Measurements from ENCODE around the gene LPP.

DNA sequence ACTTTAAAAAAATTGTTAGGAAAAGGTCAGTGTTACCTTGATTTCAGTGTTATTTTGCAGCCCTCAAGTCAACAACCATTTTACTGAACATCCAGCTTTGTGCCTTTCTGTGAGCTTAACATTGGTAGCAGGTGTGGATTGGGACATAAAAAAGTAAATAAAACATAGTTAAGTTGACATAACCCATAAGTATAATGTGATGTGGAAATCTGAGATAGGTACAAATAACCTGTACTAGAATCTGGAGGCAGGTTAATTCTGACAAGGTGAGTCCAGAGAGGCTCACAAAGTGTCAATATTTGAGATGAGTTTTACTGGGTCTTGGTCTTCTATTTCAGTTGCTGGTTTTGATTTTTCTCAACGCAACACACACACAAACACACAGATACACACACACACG, 151.3 kb downstream of the LPP start:
- no peak for TF ChIP-seq GATA3 (IDR thresholded peaks at IDR 0.05; ENCODE audit: low read depth, low read length)
- TF ChIP-seq GATA2 (IDR thresholded peaks at IDR 0.05; ENCODE audit: low read depth, low read length): no peak

Data from SH-SY5Y (cell line).